ENCODE data around the gene AP2A2. TPM values are rescaled to one million over a fixed set of nuclear protein-coding genes. Genes with fewer than 3 reads are reported as not detected.

The AP2A2 gene
- total and polyA plus RNA-seq, 2 of the 4 experiments (the other 2 are of a cell fraction) = 19.9 to 49.0 TPM

- H2AK5ac ChIP-seq (ENCODE audit: low read depth, low read length) = no peak overlapping the region
- no peaks in the 10 kb centered on the region for H3K9me3 ChIP-seq (ENCODE audit: control insufficient read depth, insufficient read depth, low read length)
- no peak overlapping the region for H3K14ac ChIP-seq (replicated peaks; ENCODE audit: low read depth, low read length)
- peaks cover 18 to 59% of the 10 kb centered on the region in 2 experiments for H3K79me1 ChIP-seq (ENCODE audit: low read depth in 1 of 2, low read length in 2 of 2)
- H3K18ac ChIP-seq (ENCODE audit: low read depth, low read length) = no peak overlapping the region
- ChIA-PET CTCF (no interaction called here), POLR2A (ENCODE audit: unreplicated experiment) (no interaction called here)
- DNase-seq = no peak
- H2BK20ac ChIP-seq (ENCODE audit: low read depth, low read length) = no peak overlapping the region
- H3K56ac ChIP-seq (ENCODE audit: extremely low read depth, insufficient read depth, low read length) = no peak overlapping the region
- intact Hi-C loops (cut with micrococcal nuclease) (no loop called here), in situ Hi-C loops (cut with MboI; ENCODE audit: low sequenced_read_pairs) (no loop called here), dilution Hi-C loops (cut with HindIII; ENCODE audit: low sequenced_read_pairs, unreplicated experiment) (no loop called here)
- peaks cover 31% of the 10 kb centered on the region for H3K36me3 ChIP-seq (ENCODE audit: control insufficient read depth, insufficient read depth, low read length)
- H2AFZ ChIP-seq (replicated peaks; ENCODE audit: low read length, poor library complexity) = no peak overlapping the region
- no peak for TF ChIP-seq SMC3 (IDR thresholded peaks at IDR 0.05; ENCODE audit: low read depth, low read length)
- no peak for TF ChIP-seq MAFK (IDR thresholded peaks at IDR 0.05; ENCODE audit: low read depth, low read length)
- TF ChIP-seq, protein P1, sequence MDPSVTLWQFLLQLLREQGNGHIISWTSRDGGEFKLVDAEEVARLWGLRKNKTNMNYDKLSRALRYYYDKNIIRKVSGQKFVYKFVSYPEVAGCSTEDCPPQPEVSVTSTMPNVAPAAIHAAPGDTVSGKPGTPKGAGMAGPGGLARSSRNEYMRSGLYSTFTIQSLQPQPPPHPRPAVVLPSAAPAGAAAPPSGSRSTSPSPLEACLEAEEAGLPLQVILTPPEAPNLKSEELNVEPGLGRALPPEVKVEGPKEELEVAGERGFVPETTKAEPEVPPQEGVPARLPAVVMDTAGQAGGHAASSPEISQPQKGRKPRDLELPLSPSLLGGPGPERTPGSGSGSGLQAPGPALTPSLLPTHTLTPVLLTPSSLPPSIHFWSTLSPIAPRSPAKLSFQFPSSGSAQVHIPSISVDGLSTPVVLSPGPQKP (IDR thresholded peaks at IDR 0.05; ENCODE audit: borderline replicate concordance, low read depth, low read length) = no peak
- TF ChIP-seq FOS (IDR thresholded peaks at IDR 0.05; ENCODE audit: low read depth, low read length) = no peak
- no peak for TF ChIP-seq CHD1 (IDR thresholded peaks at IDR 0.05; ENCODE audit: low read depth, low read length)
- TF ChIP-seq RFX5 (IDR thresholded peaks at IDR 0.05; ENCODE audit: low read depth, low read length) = no peak
- TF ChIP-seq NFE2L2 (IDR thresholded peaks at IDR 0.05; ENCODE audit: low read depth, low read length) = no peak
- TF ChIP-seq BHLHE40 (IDR thresholded peaks at IDR 0.05; ENCODE audit: low read depth, low read length) = no peak
- TF ChIP-seq RAD21 (IDR thresholded peaks at IDR 0.05; ENCODE audit: low read length) = no peak
- no peak for TF ChIP-seq RCOR1 (IDR thresholded peaks at IDR 0.05; ENCODE audit: insufficient replicate concordance, low read length)
- TF ChIP-seq MXI1 (IDR thresholded peaks at IDR 0.05; ENCODE audit: borderline replicate concordance, low read depth, low read length) = no peak
- TF ChIP-seq POLR2A (IDR thresholded peaks at IDR 0.05; ENCODE audit: low read depth, low read length) = no peak
- no peak overlapping the region for H2BK5ac ChIP-seq (ENCODE audit: low read depth, low read length, poor library complexity, severe bottlenecking)
- no peak overlapping the region for H2BK120ac ChIP-seq (ENCODE audit: low read depth, low read length)
- H3K23ac ChIP-seq (ENCODE audit: low read depth, low read length) = no peak overlapping the region
- no peak for ATAC-seq (ENCODE audit: low read depth)
- H4K91ac ChIP-seq (ENCODE audit: insufficient read depth, low read depth, low read length) = no peak overlapping the region
- peaks cover 30% of the 10 kb centered on the region for H4K20me1 ChIP-seq (ENCODE audit: insufficient read depth, low read length)
- H3K27ac ChIP-seq (ENCODE audit: insufficient read depth, low read length) = no peak overlapping the region
- H3K27me3 ChIP-seq (ENCODE audit: control insufficient read depth, insufficient read depth, low read length) = no peaks in the 10 kb centered on the region
- no peak overlapping the region for H4K5ac ChIP-seq (ENCODE audit: low read depth, low read length)
- no peak overlapping the region for H2BK15ac ChIP-seq (ENCODE audit: low read depth, low read length)
- WGBS, 2 experiments (ENCODE audit: extremely low coverage in 2 of 2, insufficient read length in 1 of 2) = no CpG with 5 or more reads among the region's 7 CpGs
- no TSS peak for BruUV-seq (replicated peaks)
- no peak overlapping the region for H4K8ac ChIP-seq (ENCODE audit: low read depth in 2 of 2, low read length in 2 of 2)
- no peak overlapping the region for H3K4me3 ChIP-seq (ENCODE audit: insufficient read depth, low read depth, low read length)
- H2AK9ac ChIP-seq (replicated peaks; ENCODE audit: low read depth, low read length, poor library complexity) = no peak overlapping the region
- H3K4me2 ChIP-seq (ENCODE audit: low read depth, low read length) = no peak overlapping the region
- peaks cover 6% of the 10 kb centered on the region; the same call in 1 of the 2 replicates for H3K9me1 ChIP-seq (ENCODE audit: insufficient read depth, low read length)
- no peak overlapping the region for H3K9ac ChIP-seq (ENCODE audit: low read depth, low read length)
- H3K4ac ChIP-seq (ENCODE audit: low read depth, low read length) = no peak overlapping the region
- peaks cover 5% of the 10 kb centered on the region for H3K4me1 ChIP-seq (ENCODE audit: control insufficient read depth, insufficient read depth, low read length)
Measured at GRCh38 chr11:963852-964251, 38.2 kb downstream of the AP2A2 start.

All from IMR-90 (cell line).